Islet of Langerhans (tissue), 1 donor: ENCODE data around the gene FGFRL1.

ENCODE experiments used
- FAIRE-seq: peaks from one replicate; lab custom pipeline; 2011; peaks lifted over from hg19 to GRCh38; lab: Jason Lieb, UNC

The FGFRL1 gene

GRCh38 chr4:1023075-1023640, 11.7 kb downstream of the FGFRL1 start:
- FAIRE-seq = no peak

- no peak for FAIRE-seq
These were observed 12.7 kb downstream of the FGFRL1 start for GRCh38 chr4:1023895-1024740.

DNA sequence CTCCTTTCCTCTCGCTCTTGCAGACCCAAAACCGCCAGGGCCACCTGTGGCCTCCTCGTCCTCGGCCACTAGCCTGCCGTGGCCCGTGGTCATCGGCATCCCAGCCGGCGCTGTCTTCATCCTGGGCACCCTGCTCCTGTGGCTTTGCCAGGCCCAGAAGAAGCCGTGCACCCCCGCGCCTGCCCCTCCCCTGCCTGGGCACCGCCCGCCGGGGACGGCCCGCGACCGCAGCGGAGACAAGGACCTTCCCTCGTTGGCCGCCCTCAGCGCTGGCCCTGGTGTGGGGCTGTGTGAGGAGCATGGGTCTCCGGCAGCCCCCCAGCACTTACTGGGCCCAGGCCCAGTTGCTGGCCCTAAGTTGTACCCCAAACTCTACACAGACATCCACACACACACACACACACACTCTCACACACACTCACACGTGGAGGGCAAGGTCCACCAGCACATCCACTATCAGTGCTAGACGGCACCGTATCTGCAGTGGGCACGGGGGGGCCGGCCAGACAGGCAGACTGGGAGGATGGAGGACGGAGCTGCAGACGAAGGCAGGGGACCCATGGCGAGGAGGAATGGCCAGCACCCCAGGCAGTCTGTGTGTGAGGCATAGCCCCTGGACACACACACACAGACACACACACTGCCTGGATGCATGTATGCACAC, 13.6 kb downstream of the FGFRL1 start:
- FAIRE-seq = no peak

- FAIRE-seq = no peak
These were observed 14.7 kb downstream of the FGFRL1 start for GRCh38 chr4:1026115-1026514.

DNA sequence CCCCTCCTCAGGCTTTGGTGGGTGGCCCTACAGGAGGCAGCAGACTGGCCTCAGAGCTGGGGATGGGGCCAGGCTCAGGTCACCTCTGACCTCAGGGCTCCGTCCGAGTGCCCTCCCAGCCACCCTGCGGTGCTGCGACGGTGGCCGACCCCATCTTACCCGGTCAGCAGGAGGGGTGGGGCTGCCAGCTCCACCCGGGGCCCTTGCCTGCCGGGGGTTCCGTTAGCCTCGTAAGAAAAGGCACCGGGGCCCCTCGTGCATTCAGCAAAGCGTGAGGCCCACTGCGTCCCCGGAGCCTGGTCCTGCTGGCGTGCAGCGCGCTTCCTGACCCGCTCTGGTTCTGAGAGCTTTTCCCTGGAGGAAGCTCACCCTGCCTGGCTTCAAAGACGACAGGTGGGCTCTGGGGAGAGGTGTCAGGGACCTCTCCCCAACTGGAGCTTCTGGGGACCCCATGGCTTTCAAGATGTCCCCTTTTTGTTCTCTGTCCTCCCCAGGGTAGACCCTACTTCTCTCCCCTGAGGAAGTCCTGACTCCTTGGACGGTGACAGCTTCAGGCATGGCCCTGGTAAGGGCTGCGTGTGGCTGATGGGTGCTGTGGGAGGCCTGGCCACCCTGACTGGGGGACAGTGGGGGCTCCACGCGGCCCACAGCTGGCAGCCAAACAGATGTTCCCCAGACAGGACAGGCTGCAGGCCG, 15.9 kb downstream of the FGFRL1 start:
- FAIRE-seq = no peak

GRCh38 chr4:1027915-1028238, 16.5 kb downstream of the FGFRL1 start:
- FAIRE-seq = no peak

DNA sequence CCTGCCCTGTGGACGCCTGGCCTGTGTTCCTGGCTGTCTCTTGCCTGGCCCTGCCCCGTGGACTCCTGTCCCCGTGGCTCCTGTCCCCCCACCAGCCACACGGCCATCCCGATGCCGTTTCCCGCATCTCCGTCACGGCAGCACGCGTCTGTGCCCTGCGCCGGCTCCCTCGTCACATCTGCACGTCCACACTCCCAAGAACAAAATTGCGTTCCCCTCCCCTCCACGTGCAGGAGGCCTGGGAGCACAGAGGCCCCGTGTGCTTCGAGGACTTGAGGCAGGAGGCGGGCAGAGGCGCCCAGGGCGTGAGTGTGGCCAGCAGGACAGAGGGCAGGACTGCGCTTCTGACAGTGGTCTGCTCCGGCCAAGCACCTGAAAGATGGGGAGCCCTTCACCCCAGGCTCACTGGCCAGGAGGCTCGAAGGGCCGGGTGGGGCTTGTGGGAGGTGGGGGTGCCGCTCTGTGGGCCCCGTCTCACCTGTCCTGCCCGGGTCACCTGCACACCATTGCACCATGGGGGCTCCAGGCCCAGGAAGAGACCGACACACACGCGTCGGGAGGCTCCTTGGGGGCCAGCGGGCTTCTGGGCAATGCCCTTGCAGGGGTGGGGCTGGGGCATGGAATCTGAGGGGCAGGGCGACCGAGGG, 17.3 kb downstream of the FGFRL1 start:
- no peak for FAIRE-seq

DNA sequence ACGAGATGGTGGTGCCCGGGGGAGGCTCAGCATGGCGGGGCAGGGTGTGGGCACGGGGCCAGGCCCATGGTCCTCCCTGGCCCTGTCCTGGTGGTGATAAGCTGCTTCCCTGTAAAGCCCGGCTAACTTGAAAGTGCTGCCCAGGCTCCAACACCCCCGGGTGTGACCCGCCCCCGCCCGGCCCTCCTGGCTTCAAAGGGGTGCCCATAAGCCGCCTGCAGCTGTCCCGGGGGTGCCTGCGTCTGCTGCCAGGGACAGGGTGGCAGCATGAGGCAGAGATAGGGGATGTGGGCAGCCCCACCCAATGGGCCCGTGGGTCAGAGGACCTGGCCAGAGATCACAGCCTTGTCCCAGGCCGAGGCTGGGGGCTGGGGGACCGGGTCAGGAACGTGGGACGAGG, 18.1 kb downstream of the FGFRL1 start:
- FAIRE-seq = no peak

- FAIRE-seq = no peak
These were observed 18.6 kb downstream of the FGFRL1 start for GRCh38 chr4:1030031-1030430.

GRCh38 chr4:1030559-1030958, 19.1 kb downstream of the FGFRL1 start:
- FAIRE-seq = no peak

DNA sequence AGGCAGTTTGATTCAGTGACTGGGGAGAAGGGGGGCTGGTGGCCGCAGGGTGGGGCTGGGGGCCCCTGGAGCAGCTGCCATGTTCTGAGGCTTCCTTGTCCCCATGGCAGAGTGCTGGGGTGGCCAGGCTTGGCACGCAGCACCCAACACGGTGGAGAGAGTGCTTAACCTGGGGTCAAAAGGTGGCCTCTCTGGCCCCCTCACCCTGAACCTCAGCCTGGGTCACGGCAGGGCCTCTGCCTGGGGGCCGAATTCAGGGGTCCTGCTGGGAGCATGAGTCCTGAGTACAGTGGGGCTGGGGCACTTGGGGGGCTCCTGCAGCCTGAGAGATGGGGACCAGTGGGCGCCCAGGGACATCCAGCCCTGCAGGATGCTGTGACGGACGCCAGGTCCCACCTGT, 19.9 kb downstream of the FGFRL1 start:
- FAIRE-seq = no peak

GRCh38 chr4:1031956-1032795, 20.8 kb downstream of the FGFRL1 start:
- no peak for FAIRE-seq

- no peak for FAIRE-seq
These were observed 21.4 kb downstream of the FGFRL1 start for GRCh38 chr4:1032861-1033260.

DNA sequence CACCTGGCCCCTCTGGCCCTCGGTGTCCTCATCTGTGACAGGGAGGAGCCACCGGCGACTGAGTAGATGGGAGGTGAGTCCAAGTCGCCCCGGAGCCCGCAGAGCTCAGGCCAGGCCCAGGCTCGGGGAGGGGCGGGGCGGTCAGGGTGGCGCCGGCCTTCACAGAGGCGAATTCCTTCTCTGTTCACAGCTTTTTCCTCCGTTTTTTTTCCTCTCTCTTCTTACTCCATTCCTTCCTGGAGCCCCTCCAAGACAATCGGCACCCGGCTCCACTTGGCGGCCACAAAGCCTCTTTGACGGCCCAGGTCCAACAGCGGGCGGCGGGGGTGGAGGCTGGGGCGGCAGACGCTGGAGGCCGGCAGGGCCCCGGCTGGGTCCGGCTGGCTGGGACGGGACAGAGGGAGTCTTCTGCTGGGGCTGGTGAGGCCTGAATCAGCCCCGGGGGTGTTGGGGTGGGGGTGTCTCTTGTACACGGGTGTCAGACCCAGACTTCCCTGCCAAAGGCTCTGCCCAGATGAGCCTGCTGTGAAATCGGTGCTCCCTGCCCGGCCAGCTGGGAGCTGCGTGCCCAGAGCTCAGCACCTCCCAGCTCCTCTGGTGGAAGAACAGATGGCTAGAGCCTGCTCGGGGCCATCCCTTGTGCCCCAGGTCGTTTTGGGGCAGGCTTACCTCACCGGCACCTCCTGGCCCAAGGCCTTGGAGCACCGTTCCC, 22.6 kb downstream of the FGFRL1 start:
- no peak for FAIRE-seq

GRCh38 chr4:1035510-1035909, 24.1 kb downstream of the FGFRL1 start:
- FAIRE-seq = no peak

DNA sequence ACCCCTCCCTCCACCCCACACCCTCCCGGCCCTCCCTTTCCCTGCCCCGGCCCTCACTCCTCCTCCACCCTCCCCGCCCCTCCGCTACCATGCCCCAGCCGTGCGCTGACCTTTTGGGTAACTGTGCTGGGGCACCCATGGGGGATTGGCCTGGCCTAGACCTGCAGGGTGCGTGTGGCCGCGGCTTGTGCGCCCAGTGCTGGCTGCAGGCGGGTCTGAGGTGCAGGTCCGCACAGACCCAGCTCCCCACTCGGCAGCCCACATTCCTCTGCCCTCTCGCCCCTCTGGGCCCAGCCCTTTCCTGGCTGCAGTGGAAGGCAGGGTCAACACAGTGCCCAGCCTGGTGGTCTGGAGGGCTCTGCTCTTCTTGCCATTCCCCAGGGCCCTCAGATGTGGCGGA, 24.7 kb downstream of the FGFRL1 start:
- FAIRE-seq = no peak

DNA sequence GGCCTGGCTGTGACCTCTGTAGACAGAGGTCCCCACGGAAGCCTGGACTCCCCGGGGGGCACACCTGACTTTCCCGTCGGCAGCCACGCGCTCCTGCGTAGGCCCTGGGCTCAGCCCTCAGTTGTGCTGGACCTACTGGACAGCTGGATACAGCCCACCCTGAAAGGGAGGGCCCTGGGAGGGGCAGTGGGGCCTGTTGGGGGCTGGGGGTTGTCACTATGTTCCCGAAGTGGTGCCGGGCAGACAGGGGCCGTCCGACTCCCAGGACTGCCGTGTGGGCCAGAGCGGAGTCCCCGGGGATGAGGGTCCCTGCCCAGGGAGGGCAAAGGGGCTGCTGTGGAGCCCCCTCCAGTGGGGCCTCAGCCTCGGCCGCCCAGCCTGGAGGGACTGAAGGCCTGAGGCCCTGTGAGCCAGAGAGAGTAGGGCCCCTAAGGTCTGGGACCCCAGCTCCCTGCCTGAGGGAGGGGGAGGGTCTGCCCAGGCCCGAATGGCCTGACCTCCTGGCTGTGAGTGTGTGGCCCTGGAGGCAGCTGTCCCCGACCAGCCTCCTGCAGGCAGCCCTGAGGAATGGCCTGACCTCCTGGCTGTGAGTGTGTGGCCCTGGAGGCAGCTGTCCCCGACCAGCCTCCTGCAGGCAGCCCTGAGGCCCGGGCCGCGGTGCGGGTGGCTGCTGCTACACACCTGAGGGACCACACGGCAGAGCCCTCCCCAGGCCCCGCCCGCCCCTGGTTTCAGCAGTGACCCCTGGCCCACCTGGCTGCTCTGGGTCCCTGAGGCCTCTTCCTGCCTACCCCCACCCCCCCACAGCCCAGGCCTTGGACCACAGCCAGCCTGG, 25.8 kb downstream of the FGFRL1 start:
- FAIRE-seq = no peak

DNA sequence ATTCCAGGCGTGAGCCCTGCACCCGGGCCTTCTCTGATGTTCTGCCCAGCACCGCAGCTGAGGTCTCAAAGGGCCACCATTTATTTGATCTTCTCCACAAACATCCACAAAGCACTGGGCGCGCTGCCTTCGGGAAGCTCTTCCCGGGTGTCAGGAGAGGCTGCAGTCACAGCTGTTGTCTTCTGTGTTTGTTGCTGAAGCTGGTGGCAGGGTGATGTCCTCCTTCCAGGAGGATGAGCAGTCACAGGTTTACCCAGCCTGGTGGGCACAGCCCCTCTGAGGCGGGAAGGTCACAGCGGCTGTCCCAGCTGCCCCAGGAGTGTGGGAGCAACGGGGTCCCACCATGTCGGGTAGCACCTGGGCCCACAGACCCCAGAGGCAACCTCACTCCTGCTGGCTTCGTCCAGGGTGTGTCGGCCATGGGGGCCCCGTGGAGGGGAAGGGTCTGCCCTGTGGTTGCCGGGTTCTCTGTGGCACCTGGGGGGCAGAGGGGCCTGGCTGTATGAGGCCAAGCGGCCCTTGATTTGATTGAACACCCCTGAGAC, 27.6 kb downstream of the FGFRL1 start:
- FAIRE-seq = no peak

DNA sequence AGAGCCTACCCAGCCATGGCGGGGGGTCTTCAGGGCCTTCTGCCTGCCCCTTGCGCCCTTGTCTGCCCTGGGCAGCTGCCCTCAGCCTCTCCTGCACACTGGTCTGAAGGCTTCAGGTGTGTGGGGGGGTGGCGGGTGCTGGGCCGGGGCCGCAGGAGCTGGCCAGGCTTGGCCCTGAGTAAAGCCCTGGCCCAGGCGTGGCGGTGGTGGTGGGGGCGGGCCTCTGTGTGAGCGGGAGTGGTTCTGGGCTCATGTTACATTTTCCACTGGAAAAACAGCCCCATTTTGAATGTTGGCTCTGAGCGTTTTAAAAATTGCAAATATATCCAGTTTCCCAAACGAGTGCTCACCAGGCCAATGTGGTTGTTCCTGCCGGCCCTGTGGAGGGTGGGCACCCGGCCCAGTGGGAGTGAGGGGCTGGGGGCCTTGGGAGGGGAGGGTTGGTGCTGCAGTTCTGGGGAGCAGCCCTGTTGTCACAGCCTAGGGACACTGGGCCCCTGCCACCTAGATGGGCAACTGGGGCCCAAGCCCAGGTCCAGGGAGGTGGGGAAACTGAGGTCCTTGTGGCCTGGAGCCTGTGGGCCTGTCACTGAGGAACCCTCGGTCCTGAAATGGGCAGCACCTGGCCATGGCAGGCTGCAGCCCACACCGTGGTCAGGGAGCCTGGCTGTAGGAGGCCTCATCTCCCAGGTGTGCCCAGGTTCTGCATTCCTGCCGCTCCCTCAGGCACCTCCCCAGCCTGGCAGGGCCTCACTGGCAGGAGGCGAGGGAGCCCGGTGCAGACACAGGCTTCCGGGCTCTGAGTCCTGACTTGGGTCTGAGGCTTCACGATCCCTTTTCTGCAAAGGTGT, 28.3 kb downstream of the FGFRL1 start:
- FAIRE-seq = no peak
